Measurements from ENCODE around the gene OTOA.
"Not testable (repeated sequence)": the region's sequence is repeated elsewhere in the genome, so short reads cannot be mapped to it uniquely, and the experiment has no call there.

OTOA gene

DNA sequence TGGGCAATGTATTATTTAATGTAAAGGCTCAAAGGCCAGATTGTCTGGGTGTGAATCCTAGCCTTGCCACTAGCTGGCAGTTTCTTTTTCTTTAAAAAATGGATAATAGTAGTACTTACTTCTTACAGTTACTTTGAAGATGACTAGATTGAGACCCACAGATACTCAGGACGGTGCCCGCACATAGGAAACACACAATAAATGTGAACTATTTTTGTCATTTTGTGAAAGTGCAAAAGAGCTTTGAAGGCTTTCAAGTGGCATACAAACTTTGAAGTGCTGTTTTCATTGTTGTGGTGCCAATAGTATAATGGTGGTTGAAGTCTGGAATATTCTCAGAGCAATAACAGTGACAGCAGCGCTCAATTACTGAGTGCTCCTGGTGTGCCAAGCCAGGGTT lies 63.6 kb downstream of the OTOA start:
- DNase-seq: no peak

DNA sequence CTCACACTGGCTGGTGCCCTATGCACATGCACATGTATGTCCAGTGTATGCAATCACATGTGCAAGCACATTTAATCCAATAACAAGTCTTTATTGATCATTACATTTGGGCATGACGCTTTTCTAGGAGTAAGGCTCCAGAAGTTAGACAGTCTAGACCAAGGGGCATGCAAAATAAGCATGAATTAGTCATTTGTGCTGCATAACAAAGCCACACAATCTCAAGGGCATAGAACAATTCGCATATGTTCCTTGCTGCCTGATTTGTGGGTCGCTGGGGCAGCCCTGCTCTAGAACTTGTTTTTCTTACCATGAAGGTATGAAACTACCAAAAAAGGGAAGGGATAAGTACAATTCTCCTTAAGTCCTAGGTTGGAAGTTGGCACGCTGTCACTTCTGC lies 67.5 kb downstream of the OTOA start:
- DNase-seq: not testable (repeated sequence)

DNA sequence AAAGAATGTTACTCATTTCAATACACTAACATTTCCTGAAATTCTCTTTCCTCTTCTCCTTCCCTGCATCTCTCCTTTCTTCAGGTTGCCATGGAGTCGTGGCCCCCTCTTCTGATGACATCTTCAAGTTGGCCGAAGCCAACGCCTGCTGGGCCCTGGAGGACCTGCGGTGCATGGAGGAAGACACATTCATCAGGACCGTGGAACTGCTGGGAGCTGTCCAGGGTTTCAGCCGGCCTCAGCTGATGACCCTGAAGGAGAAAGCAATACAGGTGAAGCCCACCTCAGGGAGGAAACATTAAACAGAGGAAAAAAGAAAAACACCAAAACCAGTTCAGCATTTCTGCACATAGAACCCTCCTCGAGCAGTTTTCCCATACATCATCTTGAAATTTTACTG lies 76.9 kb downstream of the OTOA start:
- DNase-seq: not testable (repeated sequence)

DNA sequence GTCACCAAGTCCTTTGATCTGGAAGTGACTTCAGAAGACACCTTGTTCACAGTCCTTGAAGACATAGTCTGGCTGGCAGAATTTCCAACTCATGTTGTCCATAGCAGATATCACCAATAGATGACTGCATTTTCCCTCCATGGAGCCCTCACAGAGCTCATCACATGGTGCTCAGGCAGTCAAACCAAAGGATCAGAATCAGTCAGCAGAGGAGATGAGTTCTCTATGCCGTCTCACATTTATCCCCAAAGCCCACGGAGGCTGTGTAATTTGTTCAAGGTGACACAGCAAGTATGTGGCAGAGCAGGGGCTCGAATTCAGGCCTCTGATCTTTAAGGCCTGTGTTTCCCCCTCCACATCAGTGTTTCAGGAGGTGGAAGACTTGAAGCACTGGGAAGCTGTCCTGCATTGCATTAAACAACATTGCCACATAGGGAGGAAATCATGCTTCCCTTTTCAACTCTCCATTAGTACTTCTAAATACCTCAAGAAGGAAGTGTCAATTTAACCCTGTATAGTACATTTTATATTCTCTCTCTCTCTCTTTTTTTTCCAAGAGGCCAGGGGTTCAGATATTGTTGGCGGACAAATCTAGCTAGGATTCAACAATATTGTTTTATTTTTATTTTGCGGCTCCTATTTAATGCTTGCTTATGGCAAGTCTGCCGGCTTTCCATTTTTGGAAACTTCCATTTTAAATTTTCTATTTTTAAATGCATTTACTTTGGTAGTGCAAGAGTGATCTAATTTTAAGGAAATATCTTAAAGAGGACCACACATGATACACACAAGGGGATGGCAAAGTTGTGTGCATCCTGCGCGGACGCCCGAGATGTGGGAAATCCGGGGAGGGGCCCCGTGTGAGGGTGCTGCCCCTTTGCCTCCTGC lies 92.7 kb downstream of the OTOA start:
- DNase-seq: not testable (repeated sequence)

DNA sequence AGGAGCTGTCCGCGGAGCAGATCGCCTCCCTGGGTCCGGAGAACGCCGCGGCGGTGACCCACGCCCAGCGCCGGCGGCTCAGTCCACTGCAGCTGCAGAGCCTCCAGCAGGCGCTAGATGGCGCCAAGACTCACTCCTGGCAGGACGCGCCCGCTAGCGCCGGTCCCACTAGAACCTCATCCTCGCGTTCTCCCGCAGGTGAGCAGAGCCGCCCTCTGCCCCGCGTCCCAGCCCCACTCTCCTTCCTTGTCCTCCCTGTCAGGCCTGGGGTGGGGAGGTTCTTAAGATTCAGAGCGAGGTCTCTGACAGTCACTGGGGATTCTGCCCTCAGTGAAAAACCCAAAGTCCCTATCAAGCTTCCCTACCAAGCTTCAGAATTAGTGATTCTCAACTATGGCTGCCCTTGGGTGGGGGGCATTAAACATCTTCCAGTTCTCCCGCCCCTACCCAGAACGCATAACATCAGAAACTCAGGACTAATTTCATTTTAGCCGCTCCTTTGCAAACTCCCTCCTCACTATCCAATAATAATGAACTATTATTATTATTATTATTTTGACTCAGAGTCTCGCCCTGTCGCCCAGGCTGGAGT lies 93.4 kb downstream of the OTOA start:
- not testable (repeated sequence) for DNase-seq

DNA sequence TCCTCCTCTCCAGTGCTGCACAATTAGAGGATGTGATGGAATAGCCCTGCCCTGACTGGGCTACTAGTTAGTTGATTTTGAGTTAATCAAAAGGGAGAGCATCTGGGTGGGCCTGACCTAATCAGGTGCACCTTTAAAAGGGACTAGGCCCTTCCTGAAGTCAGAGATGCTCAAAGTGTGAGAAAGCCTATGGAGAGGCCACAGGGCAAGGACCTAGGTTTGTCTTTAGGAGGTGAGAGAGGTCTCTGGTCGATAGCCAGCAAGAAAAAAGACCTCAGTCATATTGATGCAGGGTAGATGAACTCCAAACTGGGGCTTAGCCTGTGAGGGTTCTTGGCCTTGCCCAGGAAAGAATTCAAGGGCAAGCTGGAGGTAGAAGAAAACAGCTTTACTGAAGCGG lies 104.5 kb downstream of the OTOA start:
- not testable (repeated sequence) for DNase-seq

DNA sequence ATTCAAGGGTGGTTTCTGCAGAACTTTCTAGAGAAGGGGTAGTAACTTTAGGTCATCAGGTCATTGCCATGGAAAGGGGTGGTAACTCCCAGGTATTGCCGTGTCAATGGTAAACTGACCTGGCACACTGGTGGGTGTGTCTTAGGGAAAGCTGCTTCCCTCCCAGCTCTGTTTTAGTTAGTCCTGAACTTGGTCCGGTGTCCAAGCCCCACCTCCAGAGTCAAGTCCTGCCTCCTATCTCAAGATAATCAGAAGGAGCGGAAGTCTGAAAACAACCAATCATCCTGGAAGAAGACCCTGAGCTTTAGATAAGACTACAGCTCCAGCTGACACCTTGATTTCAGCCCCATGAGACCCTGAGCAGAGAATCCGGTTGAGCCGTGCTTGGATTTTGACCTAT lies 105.0 kb downstream of the OTOA start:
- DNase-seq: not testable (repeated sequence)

DNA sequence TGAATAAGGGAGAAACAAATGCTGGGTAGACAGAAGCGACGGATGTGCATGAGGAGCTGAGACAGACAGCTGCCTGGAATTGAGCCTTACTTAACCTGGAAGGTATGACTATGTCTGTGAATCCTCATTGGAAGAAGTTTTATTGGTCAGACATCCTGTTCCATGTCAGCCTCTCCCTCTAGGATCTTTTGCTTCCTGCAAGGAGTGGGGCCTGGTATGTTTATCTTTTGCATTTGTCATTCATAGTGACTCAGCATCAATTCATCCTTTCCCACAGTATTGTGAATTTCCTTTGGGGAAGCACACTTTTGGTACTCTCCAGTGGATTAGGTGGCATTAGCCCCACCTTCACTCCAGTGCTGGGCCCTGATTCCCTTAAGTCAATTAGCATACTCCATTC lies 105.5 kb downstream of the OTOA start:
- not testable (repeated sequence) for DNase-seq

DNA sequence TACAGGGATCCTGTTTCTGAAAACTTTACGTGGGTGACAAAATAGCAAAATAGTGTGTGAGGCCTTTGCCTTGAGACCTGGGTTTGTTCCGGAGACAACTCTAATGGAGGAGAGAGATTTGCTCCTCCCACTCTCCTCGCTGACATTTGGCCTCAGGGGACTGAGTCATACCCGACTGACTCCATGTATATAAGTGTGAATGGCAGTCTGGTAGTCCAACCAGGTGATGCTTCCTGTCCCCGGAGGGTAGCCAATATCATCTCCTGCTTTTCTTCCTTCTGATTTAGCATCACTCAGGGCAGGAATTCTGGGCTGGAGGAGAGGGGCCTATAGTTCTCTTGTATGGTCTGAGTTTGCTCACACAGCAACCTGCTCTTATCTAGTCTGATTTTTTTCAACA lies 106.8 kb downstream of the OTOA start:
- DNase-seq: not testable (repeated sequence)

DNA sequence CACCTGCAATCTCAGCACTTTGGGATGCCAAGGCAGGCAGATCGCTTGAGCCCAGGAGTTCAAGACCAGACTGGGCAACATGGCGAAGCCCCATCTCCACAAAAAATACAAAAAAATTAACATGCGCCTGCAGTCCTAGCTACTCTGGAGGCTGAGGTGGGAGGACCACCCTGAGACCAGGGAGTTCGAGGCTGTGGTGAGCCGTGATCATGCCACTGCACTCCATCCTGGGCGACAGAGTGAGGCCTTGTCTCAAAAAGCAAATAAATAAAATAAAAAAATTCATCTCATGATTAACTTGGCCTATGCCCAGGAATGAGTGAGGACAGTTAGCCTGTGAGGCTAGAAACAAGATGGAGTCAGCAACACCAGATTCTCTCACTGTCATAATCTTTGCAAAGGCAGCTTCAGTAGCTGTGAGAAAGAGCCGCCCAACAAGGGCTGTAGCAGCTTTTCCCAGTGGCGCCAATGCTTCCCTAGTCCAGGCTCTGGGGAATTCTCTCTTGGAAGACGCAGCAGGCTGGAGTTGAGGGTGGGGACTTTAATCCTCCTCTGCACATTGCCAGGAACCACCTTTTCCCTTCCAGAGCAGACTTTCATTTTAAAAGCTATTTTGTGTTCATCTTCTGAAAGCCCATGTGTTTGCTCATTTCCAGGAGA lies 108.9 kb downstream of the OTOA start:
- DNase-seq: not testable (repeated sequence)

DNA sequence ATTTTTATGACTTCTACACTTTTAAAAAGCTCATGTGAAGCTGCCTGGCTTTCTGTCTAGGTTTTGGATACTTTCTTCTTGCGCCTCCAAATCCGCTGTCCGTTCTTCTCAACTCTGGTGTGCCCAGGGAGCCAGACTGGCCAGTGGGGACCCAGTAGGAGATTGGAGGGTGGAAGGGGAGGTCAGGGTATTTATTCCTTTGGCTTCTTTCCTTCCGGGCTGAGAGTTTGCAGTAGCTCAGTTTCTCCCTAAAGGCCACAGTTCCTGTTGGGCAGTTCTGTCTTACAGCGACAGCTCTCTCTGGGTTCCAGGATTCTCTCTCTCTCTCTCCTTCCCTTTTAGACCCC lies 109.4 kb downstream of the OTOA start:
- not testable (repeated sequence) for DNase-seq

DNA sequence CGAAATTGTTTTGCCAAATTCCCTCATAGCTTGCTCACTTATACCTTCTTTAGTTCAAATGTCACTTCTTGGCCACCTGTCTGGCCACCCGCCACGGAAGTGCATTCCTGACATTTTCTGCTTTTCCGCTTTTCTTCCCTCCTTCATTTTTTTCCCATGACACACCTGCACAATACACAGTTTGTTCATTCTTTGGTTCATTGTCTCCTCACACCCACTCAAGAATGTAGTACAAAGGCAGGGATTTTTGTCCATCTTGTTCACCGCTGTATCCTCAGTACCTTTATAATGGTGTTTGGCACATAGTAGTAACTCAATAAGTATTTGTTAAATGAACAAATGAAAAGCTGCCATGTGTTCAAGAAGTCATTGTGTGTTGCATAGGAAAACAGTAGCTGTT lies 116.8 kb downstream of the OTOA start:
- not testable (repeated sequence) for DNase-seq

DNA sequence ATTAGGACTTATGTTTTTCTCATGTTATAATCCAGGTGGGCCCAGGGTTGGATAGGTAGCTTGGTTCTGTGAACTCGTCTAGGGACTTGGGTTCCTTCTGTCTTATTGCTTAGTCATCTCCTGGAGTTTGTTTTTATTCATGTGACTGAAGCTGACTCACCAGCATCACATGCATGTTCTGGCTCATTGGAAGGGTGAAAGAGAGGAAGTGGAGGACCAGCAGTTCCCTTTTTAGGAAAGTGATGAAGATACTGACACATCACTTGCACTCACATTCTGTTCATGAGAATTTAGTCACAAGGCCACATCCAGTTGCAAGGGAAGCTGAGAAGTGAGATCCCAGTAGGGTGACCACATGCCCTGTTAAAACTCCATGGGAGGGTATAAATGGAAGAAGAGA lies 126.7 kb downstream of the OTOA start:
- not testable (repeated sequence) for DNase-seq

DNA sequence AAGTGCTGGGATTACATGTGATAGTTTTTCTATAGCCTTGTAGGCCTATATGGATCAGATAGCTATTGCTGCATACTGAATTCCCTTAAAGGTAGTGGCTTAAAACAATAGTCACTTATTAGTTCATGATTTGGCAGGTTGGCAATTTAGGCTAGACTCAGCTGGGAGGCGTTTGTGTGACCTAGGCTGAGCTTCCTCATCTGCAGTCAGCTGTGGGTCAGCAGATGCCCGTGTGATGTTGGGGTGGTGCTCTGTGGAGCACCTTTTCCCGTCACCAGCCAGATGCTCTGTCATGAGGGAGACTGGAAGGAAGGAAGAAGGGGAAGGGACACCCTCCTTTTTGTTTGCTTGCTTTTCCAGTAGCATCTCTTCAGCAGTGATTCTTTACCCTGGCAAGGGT lies 129.5 kb downstream of the OTOA start:
- DNase-seq: not testable (repeated sequence)

DNA sequence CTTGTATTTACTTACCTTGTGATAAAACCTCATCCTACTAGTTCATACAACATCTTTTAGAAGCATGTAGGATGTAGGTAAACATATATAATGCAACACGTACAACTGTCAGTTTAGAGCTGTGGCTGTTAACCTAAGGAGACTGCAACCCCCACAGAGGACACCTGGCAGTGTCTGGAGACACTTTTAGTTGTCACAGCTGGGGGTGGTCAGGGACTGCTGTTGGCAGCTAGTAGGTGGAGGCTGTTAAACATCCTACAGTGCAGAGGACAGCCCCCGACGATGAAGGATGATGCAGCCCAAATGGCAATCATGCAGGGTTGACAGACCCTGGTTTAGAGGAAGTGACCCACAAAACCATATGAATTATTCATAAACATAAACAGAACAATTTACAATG lies 134.8 kb downstream of the OTOA start:
- not testable (repeated sequence) for DNase-seq

DNA sequence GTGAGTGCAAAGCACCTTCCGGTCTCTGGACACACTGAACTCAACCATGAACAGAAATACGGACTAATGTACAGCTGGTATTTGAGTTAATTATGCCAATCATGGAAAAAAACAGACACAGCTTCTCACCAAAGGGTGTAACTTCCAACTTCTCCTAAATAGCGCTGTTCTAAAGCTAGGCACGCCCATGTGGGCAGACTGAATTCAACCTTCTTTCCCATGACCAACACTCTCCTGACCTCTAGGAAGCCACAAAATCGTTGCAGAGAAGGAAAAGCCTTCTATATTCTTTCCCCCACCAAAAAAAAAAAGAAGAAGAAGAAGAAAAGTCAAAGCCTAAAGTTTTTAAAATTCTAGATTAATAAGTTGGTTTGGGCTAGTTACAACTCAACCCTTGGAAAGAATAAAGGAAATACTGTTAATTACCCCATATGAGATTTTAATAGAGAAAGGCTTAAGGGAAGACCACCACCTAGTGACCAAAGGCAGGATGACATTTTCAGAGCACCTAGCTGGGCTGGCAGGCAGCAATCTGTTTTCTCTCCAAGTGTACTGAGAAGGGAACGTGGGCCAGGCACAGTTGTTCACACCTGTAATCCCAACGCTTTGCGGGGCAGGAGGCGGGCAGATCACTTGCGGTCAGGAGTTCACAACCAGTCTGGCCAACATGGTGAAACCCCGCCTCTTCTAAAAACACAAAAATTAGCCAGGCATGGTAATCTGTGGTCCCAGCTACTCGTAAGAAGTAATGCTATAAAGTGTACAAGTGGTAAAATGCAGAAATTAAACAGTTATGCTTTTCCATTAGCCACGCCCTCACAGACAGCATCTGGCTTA lies 138.0 kb downstream of the OTOA start:
- not testable (repeated sequence) for DNase-seq

DNA sequence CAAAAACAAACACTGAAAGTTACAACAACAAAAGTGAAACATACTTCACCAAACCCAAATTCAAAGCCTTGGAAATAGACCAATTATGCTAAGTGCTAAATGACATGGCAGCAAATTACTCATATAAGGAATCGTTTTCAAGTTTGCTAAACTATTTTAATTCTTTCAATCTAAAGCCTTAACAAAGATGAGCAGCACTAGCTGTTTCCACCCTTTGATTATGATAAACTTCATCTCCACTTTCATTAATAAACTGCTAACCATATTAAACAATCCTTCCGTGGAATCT lies 138.6 kb downstream of the OTOA start:
- DNase-seq: not testable (repeated sequence)
